ENCODE results near the gene DPYD.

DNA sequence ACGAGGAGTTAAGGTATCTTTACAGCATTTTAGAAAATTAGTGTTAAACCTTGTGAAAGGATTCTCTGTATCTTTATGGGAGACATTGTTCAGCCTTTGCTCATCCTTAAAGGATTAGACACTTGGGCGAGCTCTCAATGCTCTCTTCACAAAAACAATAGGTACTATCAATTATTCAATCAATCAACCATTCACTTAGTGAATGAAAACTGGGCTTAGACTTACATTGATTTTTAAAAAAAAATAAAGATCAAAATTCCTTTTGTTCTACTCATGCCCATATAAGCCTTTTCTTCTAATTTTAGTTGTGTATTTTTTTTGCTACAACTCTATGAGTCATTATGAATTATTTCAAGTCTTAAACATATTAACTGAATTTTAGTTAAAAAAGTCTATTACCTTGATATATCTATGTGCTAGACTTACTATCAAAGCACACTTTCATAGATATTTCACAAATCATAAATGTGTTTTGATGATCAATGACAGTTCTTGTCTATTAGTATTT, 181.2 kb downstream of the DPYD start:
- TF ChIP-seq ZNF232 (CRISPR knock-in tag; IDR thresholded peaks at IDR 0.05) (no peak), JUN (CRISPR knock-in tag; IDR thresholded peaks at IDR 0.05) (no peak)

Data from WTC11 (cell line).